Loucy (cell line): ENCODE measurements around the gene PASK.

Experiments
- EZH2phosphoT487 ChIP-seq: fragments of 200-600 bp; IDR thresholded peaks from 2 replicates; pipeline ENCODE4 v1.6.1; 2018; ENCODE audit warnings: antibody characterized with exemption, mild to moderate bottlenecking, moderate library complexity, borderline replicate concordance
- TF ChIP-seq, protein P1 (sequence below): fragments of 200-600 bp; sonication (generic); conservative IDR thresholded peaks from 2 replicates; pipeline ENCODE4 v1.5.1; 2014; ENCODE audit warnings: mild to moderate bottlenecking, antibody characterized with exemption, low read length

DNA sequence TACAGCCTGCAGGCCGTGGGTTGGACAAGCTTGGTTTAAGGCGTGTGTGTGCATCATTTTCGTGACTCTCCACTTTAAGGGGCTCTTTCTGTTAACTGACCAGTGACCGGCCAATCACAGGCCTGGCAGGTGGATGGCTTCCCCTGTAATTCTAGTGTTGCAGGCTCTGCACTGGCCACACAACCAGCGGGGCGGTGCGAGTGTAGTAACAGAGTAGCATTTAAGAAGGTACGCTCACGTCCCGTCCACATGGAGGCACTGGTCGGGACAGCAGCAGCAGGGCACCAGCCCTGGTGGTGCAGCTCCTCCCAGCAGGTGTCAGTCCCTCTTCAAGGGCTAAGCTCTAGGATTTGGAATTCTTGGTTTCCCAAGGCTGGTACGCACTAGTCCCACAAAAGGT is 31.2 kb upstream of the PASK start:
- TF ChIP-seq, protein P1, sequence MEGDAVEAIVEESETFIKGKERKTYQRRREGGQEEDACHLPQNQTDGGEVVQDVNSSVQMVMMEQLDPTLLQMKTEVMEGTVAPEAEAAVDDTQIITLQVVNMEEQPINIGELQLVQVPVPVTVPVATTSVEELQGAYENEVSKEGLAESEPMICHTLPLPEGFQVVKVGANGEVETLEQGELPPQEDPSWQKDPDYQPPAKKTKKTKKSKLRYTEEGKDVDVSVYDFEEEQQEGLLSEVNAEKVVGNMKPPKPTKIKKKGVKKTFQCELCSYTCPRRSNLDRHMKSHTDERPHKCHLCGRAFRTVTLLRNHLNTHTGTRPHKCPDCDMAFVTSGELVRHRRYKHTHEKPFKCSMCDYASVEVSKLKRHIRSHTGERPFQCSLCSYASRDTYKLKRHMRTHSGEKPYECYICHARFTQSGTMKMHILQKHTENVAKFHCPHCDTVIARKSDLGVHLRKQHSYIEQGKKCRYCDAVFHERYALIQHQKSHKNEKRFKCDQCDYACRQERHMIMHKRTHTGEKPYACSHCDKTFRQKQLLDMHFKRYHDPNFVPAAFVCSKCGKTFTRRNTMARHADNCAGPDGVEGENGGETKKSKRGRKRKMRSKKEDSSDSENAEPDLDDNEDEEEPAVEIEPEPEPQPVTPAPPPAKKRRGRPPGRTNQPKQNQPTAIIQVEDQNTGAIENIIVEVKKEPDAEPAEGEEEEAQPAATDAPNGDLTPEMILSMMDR = no peak
- no peak for TF ChIP-seq EZH2phosphoT487
